A549 (cell line): ENCODE measurements around the gene FGF19. TPM values are rescaled to one million over a fixed set of nuclear protein-coding genes. Genes with fewer than 3 reads are reported as not detected.

Source experiments
- ATAC-seq, 2 experiments: fragments of 200-7000 bp in 1 of 2; fragments of >200 bp in 1 of 2; cut with Nextera tagmentation in 1 of 2; cut with Tn5 transposase in 1 of 2; 3 replicates each; pipeline versions ENCODE4 v1.8.0 to v1.9.1; 2018 to 2020; ENCODE audit warnings: mild to moderate bottlenecking in 1 of 2, moderate library complexity in 1 of 2
- CTCF ChIA-PET: fragments of 300-600 bp; sonication (Branson Sonifier 250); formaldehyde crosslinking; extraction: SDS; loops from one replicate; lab custom pipeline; 2021; ENCODE audit warnings: antibody characterized with exemption, inconsistent platforms; lab: Yijun Ruan, JAX
- POLR2A ChIA-PET: fragments of 350-600 bp; formaldehyde crosslinking; extraction: SDS; loops from one replicate; lab custom pipeline; 2021; ENCODE audit warnings: antibody characterized with exemption, inconsistent platforms; lab: Yijun Ruan, JAX
- DNase-seq, 2 experiments: peaks; one replicate each; pipeline versions ENCODE4 v3.0.0 to v3.0.0-alpha.2; 2011 to 2016; ENCODE audit warnings: low read depth in 1 of 2, low spot score in 1 of 2
- FAIRE-seq: peaks from 2 replicates; lab custom pipeline; 2011; peaks lifted over from hg19 to GRCh38; lab: Jason Lieb, UNC
- H3K27ac ChIP-seq, 2 experiments: fragments of >200 bp; sonication (Bioruptor Twin); formaldehyde crosslinking; 3 replicates each; pipeline ENCODE4 v1.5.1; 2016 to 2017
- H3K4me1 ChIP-seq: fragments of >200 bp; sonication (Bioruptor Twin); formaldehyde crosslinking; 3 replicates; pipeline ENCODE4 v1.6.1; 2016
- H3K4me2 ChIP-seq: fragments of >200 bp; sonication (Bioruptor Twin); formaldehyde crosslinking; 3 replicates; pipeline ENCODE4 v1.6.1; 2016
- H3K4me3 ChIP-seq: fragments of >200 bp; sonication (Bioruptor Twin); formaldehyde crosslinking; 3 replicates; pipeline ENCODE4 v1.5.1; 2016
- H3K9me3 ChIP-seq: fragments of >200 bp; sonication (Bioruptor Twin); formaldehyde crosslinking; 3 replicates; pipeline ENCODE4 v1.6.1; 2016
- ATOH8 ChIP-seq: fragments of 250-450 bp; sonication (Bioruptor Pico); IDR thresholded peaks from 2 replicates; pipeline ENCODE4 v1.5.0; 2020; ENCODE audit warnings: low read depth, mild to moderate bottlenecking, moderate library complexity
- BCL3 ChIP-seq: fragments of >200 bp; sonication (Bioruptor Twin); formaldehyde crosslinking; IDR thresholded peaks from 3 replicates; pipeline ENCODE4 v1.6.1; 2016
- BHLHE40 ChIP-seq: IDR thresholded peaks from 2 replicates; pipeline ENCODE4 v1.6.1; 2012; ENCODE audit warnings: low read depth, low read length, inconsistent platforms
- CEBPB ChIP-seq, 2 experiments: fragments of >200 bp in 1 of 2; sonication (Bioruptor Twin) in 1 of 2; formaldehyde crosslinking in 1 of 2; IDR thresholded peaks; 2 replicates each; pipeline ENCODE4 v1.6.1; 2012 to 2016
- CHD2 ChIP-seq: fragments of 150-350 bp; IDR thresholded peaks from 2 replicates; pipeline ENCODE4 v1.6.1; 2014; ENCODE audit warnings: low read length; ENCODE audit not compliant: partially characterized antibody
- CHD4 ChIP-seq: fragments of 200-600 bp; sonication (generic); IDR thresholded peaks from 2 replicates; pipeline ENCODE4 v1.6.1; 2016; ENCODE audit warnings: antibody characterized with exemption, mild to moderate bottlenecking, borderline replicate concordance
- E2F6 ChIP-seq: IDR thresholded peaks from 2 replicates; pipeline ENCODE4 v1.6.1; 2012; ENCODE audit warnings: low read depth, borderline replicate concordance
- EHF ChIP-seq: fragments of 250-450 bp; sonication (Bioruptor Pico); IDR thresholded peaks from 2 replicates; pipeline ENCODE4 v1.5.0; 2020; ENCODE audit warnings: mild to moderate bottlenecking
- EP300 ChIP-seq, 2 experiments: fragments of >200 bp; sonication (Bioruptor Twin); formaldehyde crosslinking; IDR thresholded peaks; 2 replicates in 1 of 2; 3 replicates in 1 of 2; pipeline ENCODE4 v1.6.1; 2016 to 2017
- ESRRA ChIP-seq: fragments of 150-350 bp; IDR thresholded peaks from 2 replicates; pipeline ENCODE4 v1.6.1; 2014; ENCODE audit warnings: mild to moderate bottlenecking, low read length, borderline replicate concordance
- FOSB ChIP-seq: fragments of 250-450 bp; sonication (Bioruptor Pico); IDR thresholded peaks from 2 replicates; pipeline ENCODE4 v1.5.0; 2020; ENCODE audit warnings: mild to moderate bottlenecking, moderate library complexity
- FOSL2 ChIP-seq, 2 experiments: fragments of 450-650 bp in 1 of 2; fragments of >200 bp in 1 of 2; sonication (Bioruptor Twin) in 1 of 2; formaldehyde crosslinking; IDR thresholded peaks; 2 replicates each; pipeline versions ENCODE4 v1.5.0 to v1.6.1; 2016 to 2020; ENCODE audit warnings: mild to moderate bottlenecking in 1 of 2, moderate library complexity in 1 of 2
- FOXS1 ChIP-seq: fragments of 250-450 bp; sonication (Bioruptor Pico); IDR thresholded peaks from 2 replicates; pipeline ENCODE4 v1.5.0; 2020; ENCODE audit warnings: mild to moderate bottlenecking, moderate library complexity
- GATA3 ChIP-seq: IDR thresholded peaks from 2 replicates; pipeline ENCODE4 v1.6.1; 2012; ENCODE audit warnings: borderline replicate concordance
- HEYL ChIP-seq: fragments of 250-450 bp; sonication (Bioruptor Pico); IDR thresholded peaks from 2 replicates; pipeline ENCODE4 v1.8.0; 2021; ENCODE audit warnings: mild to moderate bottlenecking, moderate library complexity
- HOXA7 ChIP-seq: fragments of 250-450 bp; sonication (Bioruptor Pico); IDR thresholded peaks from 2 replicates; pipeline ENCODE4 v1.5.0; 2020; ENCODE audit warnings: mild to moderate bottlenecking, moderate library complexity
- JUN ChIP-seq, 2 experiments: fragments of >200 bp; sonication (Bioruptor Twin); formaldehyde crosslinking; IDR thresholded peaks; 2 replicates in 1 of 2; 3 replicates in 1 of 2; pipeline ENCODE4 v1.6.1; 2016 to 2017
- JUNB ChIP-seq: fragments of >200 bp; sonication (Bioruptor Twin); formaldehyde crosslinking; IDR thresholded peaks from 2 replicates; pipeline ENCODE4 v1.6.1; 2016
- KDM5A ChIP-seq: fragments of 200-600 bp; sonication (generic); IDR thresholded peaks from 2 replicates; pipeline ENCODE4 v1.6.1; 2016; ENCODE audit warnings: antibody characterized with exemption, mild to moderate bottlenecking
- MAFK ChIP-seq: fragments of 450-650 bp; IDR thresholded peaks from 2 replicates; pipeline ENCODE4 v1.6.1; 2014; ENCODE audit not compliant: partially characterized antibody
- MYC ChIP-seq: IDR thresholded peaks from 2 replicates; pipeline ENCODE4 v1.6.1; 2012; ENCODE audit warnings: mild to moderate bottlenecking, inconsistent platforms, low read length, improper control_type of control experiment, borderline replicate concordance
- PBX3 ChIP-seq: IDR thresholded peaks from 2 replicates; pipeline ENCODE4 v1.6.1; 2012
- PHF8 ChIP-seq: fragments of 200-600 bp; sonication (generic); IDR thresholded peaks from 2 replicates; pipeline ENCODE4 v1.6.1; 2016; ENCODE audit warnings: low read depth, mild to moderate bottlenecking, antibody characterized with exemption, moderate library complexity, borderline replicate concordance
- POLR2AphosphoS2 ChIP-seq: conservative IDR thresholded peaks from 2 replicates; pipeline ENCODE4 v1.6.1; 2012; ENCODE audit warnings: low read length, improper control_type of control experiment, inconsistent platforms
- RAD21 ChIP-seq, 2 experiments: fragments of >200 bp in 1 of 2; sonication (Bioruptor Twin) in 1 of 2; formaldehyde crosslinking in 1 of 2; IDR thresholded peaks in 1 of 2; conservative IDR thresholded peaks in 1 of 2; 2 replicates in 1 of 2; 3 replicates in 1 of 2; pipeline ENCODE4 v1.6.1; 2012 to 2018; ENCODE audit warnings: inconsistent platforms in 1 of 2
- RARB ChIP-seq: fragments of 250-450 bp; sonication (Bioruptor Pico); IDR thresholded peaks from 2 replicates; pipeline ENCODE4 v1.8.0; 2021; ENCODE audit warnings: mild to moderate bottlenecking, moderate library complexity
- REST ChIP-seq: fragments of 200-600 bp; sonication (generic); IDR thresholded peaks from 2 replicates; pipeline ENCODE4 v1.6.1; 2016; ENCODE audit warnings: antibody characterized with exemption, mild to moderate bottlenecking, moderate library complexity
- SMC3 ChIP-seq: fragments of >200 bp; sonication (Bioruptor Twin); formaldehyde crosslinking; IDR thresholded peaks from 3 replicates; pipeline ENCODE4 v1.6.1; 2018; ENCODE audit warnings: inconsistent platforms
- TP53 ChIP-seq: fragments of 250-450 bp; sonication (Bioruptor Pico); IDR thresholded peaks from 2 replicates; pipeline ENCODE4 v1.5.0; 2021; ENCODE audit warnings: mild to moderate bottlenecking, moderate library complexity
- USF2 ChIP-seq: fragments of 450-650 bp; IDR thresholded peaks from 2 replicates; pipeline ENCODE4 v1.6.1; 2014; ENCODE audit warnings: antibody characterized with exemption
- WGBS: methylation state at CpG from one replicate; pipeline ENCODE4 v1.1.6; 2017; ENCODE audit errors: missing lambda C conversion rate; 5-methylcytosine and 5-hydroxymethylcytosine counted together
- polyA plus RNA-seq, 4 experiments: library from polyadenylated mRNA; depleted of rRNA in 3 of 4; stranded (reverse); fragments of >200 nt; fragmentation: RNase III in 1 of 4; extraction: RNeasy Plus Mini Kit Qiagen cat#74134 plus additional on column Dnase treatment in 1 of 4; gene quantifications; 2 replicates in 3 of 4; 3 replicates in 1 of 4; pipeline ENCODE4 v1.2.3, GENCODE V29; 2011 to 2017

Gene FGF19
- polyA plus RNA-seq, 2 of the 4 experiments (the other 2 are of a cell fraction): 0.05 to 0.31 TPM

- peak overlapping the region; percentile 87 to 90 for H3K27ac ChIP-seq
- WGBS: 12% methylated on average over 24 of the region's 27 CpGs
- H3K9me3 ChIP-seq: no peaks in the 10 kb centered on the region
- ATAC-seq (peak; percentile 66 to 75), DNase-seq (peak; percentile 88 to 95), FAIRE-seq (peak; percentile 93)
- ChIA-PET POLR2A (interaction anchor here (0.7 kb wide), 1 partner anchor 357 kb away, joined by 3 read pairs; no protein-coding TSS in a partner anchor), CTCF (interaction anchor here (1.1 to 10.9 kb wide), 5 partner anchors 11 to 553 kb away, joined by 4 to 149 read pairs (median 44); no protein-coding TSS in a partner anchor)
- H3K4me3 ChIP-seq: peak overlapping the region; percentile 33
- peaks cover 63% of the 10 kb centered on the region for H3K4me1 ChIP-seq
- H3K4me2 ChIP-seq: peak overlapping the region; percentile 84
- TF ChIP-seq HOXA7 (CRISPR knock-in tag) (peak; percentile 85), EP300 (IDR thresholded peaks at IDR 0.05) (peak; percentile 85 to 90; a peak in 4 of 5 replicates), E2F6 (peak; percentile 47; the same call in 1 of the 2 replicates), RARB (CRISPR knock-in tag) (peak; percentile 68; the same call in 1 of the 2 replicates), ESRRA (no peak), PHF8 (no peak), KDM5A (no peak), GATA3 (peak; percentile 90), BCL3 (peak; percentile 91; the same call in 2 of the 3 replicates), FOXS1 (CRISPR knock-in tag) (0 out of 2 replicates have a peak, but pooled peaks have one; percentile 23), JUN (IDR thresholded peaks at IDR 0.05) (peak; percentile 93 to 94; a peak in 4 of 5 replicates), REST (peak; percentile 40; the same call in 1 of the 2 replicates), FOSL2 (IDR thresholded peaks at IDR 0.05) (peak; percentile 85), FOSL2 (CRISPR knock-in tag; IDR thresholded peaks at IDR 0.05) (peak; percentile 96), CHD2 (peak; percentile 68), USF2 (peak; percentile 59), JUNB (peak; percentile 85), EHF (0 out of 2 replicates have a peak, but pooled peaks have one; percentile 16), PBX3 (peak; percentile 86), MYC (peak; percentile 23; the same call in 1 of the 2 replicates), CHD4 (no peak; the same call in 1 of the 2 replicates), BHLHE40 (no peak), FOSB (CRISPR knock-in tag) (peak; percentile 93), ATOH8 (CRISPR knock-in tag) (0 out of 2 replicates have a peak, but pooled peaks have one; percentile 51), SMC3 (no peak; the same call in 2 of the 3 replicates), HEYL (0 out of 2 replicates have a peak, but pooled peaks have one; percentile 16), RAD21 (conservative IDR thresholded peaks at IDR 0.05 in 1 of 2, IDR thresholded peaks at IDR 0.05 in 1 of 2) (peak; percentile 40 to 49; a peak in 4 of 5 replicates), POLR2AphosphoS2 (peak; percentile 57; the same call in 1 of the 2 replicates), CEBPB (IDR thresholded peaks at IDR 0.05) (peak in 1 of 2 experiments; percentile 76; a peak in 2 of 4 replicates), TP53 (CRISPR knock-in tag) (peak; percentile 60; the same call in 1 of the 2 replicates), MAFK (no peak)
Observed at GRCh38 chr11:69654660-69655478, 49.0 kb downstream of the FGF19 start.
